ENCODE measurements around the gene ATP11A.

ATP11A gene

DNA sequence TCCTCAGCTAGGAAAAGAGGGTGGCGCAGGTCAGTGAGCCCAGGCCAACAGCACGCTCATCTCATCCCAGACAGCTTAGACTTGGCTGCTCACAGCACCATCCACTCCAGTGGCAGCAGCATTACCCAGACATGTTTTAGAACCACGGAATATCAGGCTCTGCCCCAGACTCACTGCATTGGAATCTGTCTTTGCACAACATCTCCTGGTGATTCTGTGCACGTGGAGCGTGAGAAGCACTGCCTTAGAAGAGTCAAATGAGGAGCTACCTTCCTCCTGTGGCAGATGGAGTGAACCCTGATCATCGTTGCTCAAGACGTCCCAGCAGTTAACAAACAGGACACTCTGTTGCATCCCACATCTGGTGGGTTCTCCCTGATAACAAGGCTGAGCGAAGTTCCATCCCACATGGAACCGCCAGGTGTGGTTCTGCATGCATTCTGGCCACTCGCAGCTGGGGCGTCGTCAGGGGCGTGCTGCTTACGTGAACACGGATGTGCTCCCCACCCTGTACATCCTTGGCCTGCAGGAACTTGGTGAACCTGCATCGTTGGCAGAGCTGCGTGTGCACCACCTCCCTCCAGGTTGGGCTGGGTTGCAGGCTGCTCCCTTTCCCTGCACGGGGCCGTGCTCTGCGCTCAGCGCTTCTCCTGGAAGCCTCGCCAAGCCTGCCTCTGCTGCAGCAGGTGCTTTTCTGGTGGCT lies 25.2 kb upstream of the ATP11A start:
- no peak for DNase-seq
- Histone ChIP-seq H3K79me2 (ENCODE audit: insufficient read depth, low read length) (no peaks in the 10 kb centered on the region), H3K9ac (ENCODE audit: low read depth, low read length) (no peak overlapping the region), H3K36me3 (ENCODE audit: insufficient read depth, low read length) (no peaks in the 10 kb centered on the region), H3K4me1 (ENCODE audit: insufficient read depth, low read length) (no peaks in the 10 kb centered on the region), H2AFZ (ENCODE audit: low read depth, low read length) (no peak overlapping the region), H3K9me3 (ENCODE audit: insufficient read depth, low read length, severe bottlenecking) (no peaks in the 10 kb centered on the region), H3K27ac (ENCODE audit: low read length) (no peak overlapping the region), H3K4me2 (ENCODE audit: insufficient read depth, low read length) (no peak overlapping the region), H3K27me3 (ENCODE audit: insufficient read depth, low read length, poor library complexity) (no peaks in the 10 kb centered on the region), H3K4me3 (ENCODE audit: low read depth in 1 of 2, low read length in 2 of 2) (no peak overlapping the region), H4K20me1 (ENCODE audit: insufficient read depth, low read length) (no peaks in the 10 kb centered on the region; the same call in 1 of the 2 replicates)
- no peak for TF ChIP-seq CTCF (IDR thresholded peaks at IDR 0.05; ENCODE audit: borderline replicate concordance, extremely low read depth, low read length, poor library complexity, severe bottlenecking)
- TF ChIP-seq EZH2 (IDR thresholded peaks at IDR 0.05; ENCODE audit: borderline replicate concordance, low read depth, low read length, severe bottlenecking) = no peak
- no peak for ATAC-seq (ENCODE audit: insufficient read depth, low read depth)

GRCh38 chr13:112668924-112669323 lies 20.9 kb upstream of the ATP11A start:
- Histone ChIP-seq H3K4me3 (ENCODE audit: low read depth in 1 of 2, low read length in 2 of 2) (no peak overlapping the region), H3K9me3 (ENCODE audit: insufficient read depth, low read length, severe bottlenecking) (no peaks in the 10 kb centered on the region), H3K9ac (ENCODE audit: low read depth, low read length) (no peak overlapping the region), H3K36me3 (ENCODE audit: insufficient read depth, low read length) (no peaks in the 10 kb centered on the region), H3K27ac (ENCODE audit: low read length) (no peak overlapping the region), H3K79me2 (ENCODE audit: insufficient read depth, low read length) (no peaks in the 10 kb centered on the region), H2AFZ (ENCODE audit: low read depth, low read length) (no peak overlapping the region), H3K27me3 (ENCODE audit: insufficient read depth, low read length, poor library complexity) (no peaks in the 10 kb centered on the region), H3K4me2 (ENCODE audit: insufficient read depth, low read length) (no peak overlapping the region), H3K4me1 (ENCODE audit: insufficient read depth, low read length) (peaks cover 11% of the 10 kb centered on the region), H4K20me1 (ENCODE audit: insufficient read depth, low read length) (no peaks in the 10 kb centered on the region; the same call in 1 of the 2 replicates)
- TF ChIP-seq CTCF (IDR thresholded peaks at IDR 0.05; ENCODE audit: borderline replicate concordance, extremely low read depth, low read length, poor library complexity, severe bottlenecking) (no peak), EZH2 (IDR thresholded peaks at IDR 0.05; ENCODE audit: borderline replicate concordance, low read depth, low read length, severe bottlenecking) (no peak)
- DNase-seq = no peak
- ATAC-seq (ENCODE audit: insufficient read depth, low read depth) = no peak

DNA sequence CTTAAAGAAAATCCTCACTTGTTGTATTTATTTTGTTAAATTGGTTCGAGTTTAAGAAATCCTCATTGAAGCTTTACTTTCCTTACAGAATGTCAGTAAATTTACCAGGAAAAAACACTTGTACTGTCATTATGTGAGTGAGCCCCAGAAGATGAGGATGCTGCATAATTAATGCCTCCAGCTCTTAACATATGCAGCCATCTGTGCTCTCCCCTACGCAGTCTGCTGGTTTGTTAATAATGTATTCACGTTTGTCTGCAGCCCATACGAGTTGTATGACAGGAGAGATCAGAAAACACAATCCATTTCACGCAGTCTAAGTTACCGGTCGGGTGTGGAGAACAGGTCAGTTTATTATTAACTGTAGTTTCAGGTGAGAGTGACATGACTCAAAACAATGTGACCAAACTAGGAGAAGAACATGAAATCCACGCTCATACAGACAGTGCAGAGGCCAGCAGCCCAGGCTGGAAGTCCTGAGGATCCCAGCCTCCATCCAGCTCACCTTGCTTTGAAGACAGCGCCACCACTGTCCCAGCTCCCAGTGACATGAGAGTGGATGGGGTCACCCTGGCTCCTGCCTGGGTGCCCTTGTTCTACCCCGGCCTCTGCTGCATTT lies 19.8 kb upstream of the ATP11A start:
- Histone ChIP-seq H3K4me2 (ENCODE audit: insufficient read depth, low read length) (no peak overlapping the region), H3K27me3 (ENCODE audit: insufficient read depth, low read length, poor library complexity) (no peaks in the 10 kb centered on the region), H3K27ac (ENCODE audit: low read length) (no peak overlapping the region), H3K9me3 (ENCODE audit: insufficient read depth, low read length, severe bottlenecking) (no peaks in the 10 kb centered on the region), H3K79me2 (ENCODE audit: insufficient read depth, low read length) (no peaks in the 10 kb centered on the region), H3K9ac (ENCODE audit: low read depth, low read length) (no peak overlapping the region), H3K4me3 (ENCODE audit: low read depth in 1 of 2, low read length in 2 of 2) (no peak overlapping the region), H4K20me1 (ENCODE audit: insufficient read depth, low read length) (no peaks in the 10 kb centered on the region; the same call in 1 of the 2 replicates), H3K36me3 (ENCODE audit: insufficient read depth, low read length) (no peaks in the 10 kb centered on the region), H2AFZ (ENCODE audit: low read depth, low read length) (no peak overlapping the region), H3K4me1 (ENCODE audit: insufficient read depth, low read length) (peaks cover 17% of the 10 kb centered on the region)
- DNase-seq (no peak), ATAC-seq (ENCODE audit: insufficient read depth, low read depth) (no peak)
- TF ChIP-seq EZH2 (IDR thresholded peaks at IDR 0.05; ENCODE audit: borderline replicate concordance, low read depth, low read length, severe bottlenecking) (no peak), CTCF (IDR thresholded peaks at IDR 0.05; ENCODE audit: borderline replicate concordance, extremely low read depth, low read length, poor library complexity, severe bottlenecking) (no peak)

Data from DND-41 (cell line).